ENCODE results near the gene PELI3. TPM values are rescaled to one million over a fixed set of nuclear protein-coding genes. Genes with fewer than 3 reads are reported as not detected.

PELI3 gene
- total and polyA plus RNA-seq, 8 donors = 3.0 to 19.9 (median 7.0) TPM

DNA sequence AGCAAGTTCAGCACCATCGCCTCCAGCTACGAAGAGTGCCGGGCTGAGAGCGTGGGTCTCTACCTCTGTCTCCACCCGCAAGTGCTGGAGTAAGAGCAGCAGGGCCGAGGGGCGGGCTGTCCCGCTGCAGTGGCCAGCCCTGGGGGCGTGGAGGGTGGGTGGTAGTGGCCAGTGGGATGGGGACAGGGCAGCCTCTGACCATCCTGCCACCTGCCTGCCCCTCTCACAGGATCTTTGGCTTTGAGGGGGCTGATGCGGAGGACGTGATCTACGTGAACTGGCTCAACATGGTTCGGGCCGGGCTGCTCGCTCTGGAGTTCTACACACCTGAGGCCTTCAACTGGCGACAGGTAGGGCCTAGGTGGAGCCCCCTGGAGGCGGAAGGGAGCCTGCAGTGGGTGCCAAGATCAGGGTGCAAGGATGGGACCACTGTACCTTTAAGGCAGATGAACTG is 28.7 kb downstream of the PELI3 start:
- H3K27ac ChIP-seq = no peak overlapping the region
- TF ChIP-seq, protein P1, sequence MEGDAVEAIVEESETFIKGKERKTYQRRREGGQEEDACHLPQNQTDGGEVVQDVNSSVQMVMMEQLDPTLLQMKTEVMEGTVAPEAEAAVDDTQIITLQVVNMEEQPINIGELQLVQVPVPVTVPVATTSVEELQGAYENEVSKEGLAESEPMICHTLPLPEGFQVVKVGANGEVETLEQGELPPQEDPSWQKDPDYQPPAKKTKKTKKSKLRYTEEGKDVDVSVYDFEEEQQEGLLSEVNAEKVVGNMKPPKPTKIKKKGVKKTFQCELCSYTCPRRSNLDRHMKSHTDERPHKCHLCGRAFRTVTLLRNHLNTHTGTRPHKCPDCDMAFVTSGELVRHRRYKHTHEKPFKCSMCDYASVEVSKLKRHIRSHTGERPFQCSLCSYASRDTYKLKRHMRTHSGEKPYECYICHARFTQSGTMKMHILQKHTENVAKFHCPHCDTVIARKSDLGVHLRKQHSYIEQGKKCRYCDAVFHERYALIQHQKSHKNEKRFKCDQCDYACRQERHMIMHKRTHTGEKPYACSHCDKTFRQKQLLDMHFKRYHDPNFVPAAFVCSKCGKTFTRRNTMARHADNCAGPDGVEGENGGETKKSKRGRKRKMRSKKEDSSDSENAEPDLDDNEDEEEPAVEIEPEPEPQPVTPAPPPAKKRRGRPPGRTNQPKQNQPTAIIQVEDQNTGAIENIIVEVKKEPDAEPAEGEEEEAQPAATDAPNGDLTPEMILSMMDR (IDR thresholded peaks at IDR 0.05) = no peak
- FAIRE-seq = no peak
- H3K27me3 ChIP-seq = no peaks in the 10 kb centered on the region
- 93 to 98% methylated on average over 17 of the region's 17 CpGs for WGBS, 2 donors
- peaks cover 0 to 13% (median 0%) of the 10 kb centered on the region in 3 donors for H3K36me3 ChIP-seq
- no peaks in the 10 kb centered on the region for H3K4me1 ChIP-seq
- H3K4me3 ChIP-seq = no peak overlapping the region
- peak in 1 of 4 donors; percentile 12 for ATAC-seq
- DNase-seq = no peak
- no peaks in the 10 kb centered on the region for H3K9me3 ChIP-seq
- intact Hi-C loops (cut with DNase I) = no loop called here

DNA sequence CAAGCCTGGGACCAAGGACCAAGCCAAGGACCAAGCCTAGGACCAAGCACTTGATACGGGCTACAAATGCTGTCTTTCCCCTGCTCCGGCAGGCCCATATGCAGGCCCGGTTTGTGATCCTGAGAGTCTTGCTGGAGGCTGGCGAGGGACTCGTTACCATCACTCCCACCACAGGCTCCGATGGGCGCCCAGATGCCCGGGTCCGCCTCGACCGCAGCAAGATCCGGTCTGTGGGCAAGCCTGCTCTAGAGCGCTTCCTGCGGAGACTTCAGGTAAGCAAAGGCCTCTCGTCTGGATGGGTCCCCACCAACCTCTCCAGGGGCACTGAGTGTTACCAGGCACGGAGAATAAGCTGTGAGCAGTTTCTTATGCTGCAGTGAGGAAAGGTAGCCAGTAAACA is 30.5 kb downstream of the PELI3 start:
- no peaks in the 10 kb centered on the region for H3K27me3 ChIP-seq
- H3K9me3 ChIP-seq = no peaks in the 10 kb centered on the region
- H3K4me3 ChIP-seq = no peak overlapping the region
- H3K36me3 ChIP-seq = peaks cover 0 to 14% (median 0%) of the 10 kb centered on the region in 3 donors
- intact Hi-C loops (cut with DNase I) = no loop called here
- H3K27ac ChIP-seq = no peak overlapping the region
- WGBS, 2 donors = 96 to 97% methylated on average over 16 of the region's 16 CpGs
- FAIRE-seq (no peak), ATAC-seq (no peak), DNase-seq (peak in 1 of 6 donors; percentile 62)
- TF ChIP-seq, protein P1 (IDR thresholded peaks at IDR 0.05) = no peak
- H3K4me1 ChIP-seq = no peaks in the 10 kb centered on the region

DNA sequence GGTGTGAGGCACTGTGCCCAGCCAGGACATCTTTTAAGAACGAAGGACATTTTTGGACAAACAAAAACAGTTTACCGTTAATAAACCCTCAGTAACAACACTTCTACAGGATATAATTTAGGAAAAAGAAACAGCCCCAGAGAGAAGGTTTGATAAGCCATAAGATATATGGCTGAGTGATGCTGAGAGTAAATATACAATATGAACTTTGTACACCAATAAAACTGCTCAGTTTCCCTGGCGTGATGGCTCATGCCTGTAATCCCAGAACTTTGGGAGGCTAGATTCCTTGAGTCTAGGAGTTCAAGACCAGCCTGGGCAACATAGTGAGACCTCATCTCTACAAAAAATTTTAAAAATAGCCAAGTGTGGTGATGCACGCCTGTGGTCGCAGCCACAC is 31.8 kb downstream of the PELI3 start:
- Histone ChIP-seq H3K4me3 (no peak overlapping the region), H3K9me3 (no peaks in the 10 kb centered on the region), H3K27ac (no peak overlapping the region), H3K27me3 (no peaks in the 10 kb centered on the region), H3K36me3 (peaks cover 0 to 7% (median 0%) of the 10 kb centered on the region in 3 donors), H3K4me1 (no peaks in the 10 kb centered on the region)
- TF ChIP-seq, protein P1 (IDR thresholded peaks at IDR 0.05) = no peak
- ATAC-seq = no peak
- 92 to 95% methylated on average over 5 of the region's 5 CpGs for WGBS, 2 donors
- FAIRE-seq = no peak
- DNase-seq = peak in 1 of 6 donors; percentile 5
- intact Hi-C loops (cut with DNase I) = no loop called here

DNA sequence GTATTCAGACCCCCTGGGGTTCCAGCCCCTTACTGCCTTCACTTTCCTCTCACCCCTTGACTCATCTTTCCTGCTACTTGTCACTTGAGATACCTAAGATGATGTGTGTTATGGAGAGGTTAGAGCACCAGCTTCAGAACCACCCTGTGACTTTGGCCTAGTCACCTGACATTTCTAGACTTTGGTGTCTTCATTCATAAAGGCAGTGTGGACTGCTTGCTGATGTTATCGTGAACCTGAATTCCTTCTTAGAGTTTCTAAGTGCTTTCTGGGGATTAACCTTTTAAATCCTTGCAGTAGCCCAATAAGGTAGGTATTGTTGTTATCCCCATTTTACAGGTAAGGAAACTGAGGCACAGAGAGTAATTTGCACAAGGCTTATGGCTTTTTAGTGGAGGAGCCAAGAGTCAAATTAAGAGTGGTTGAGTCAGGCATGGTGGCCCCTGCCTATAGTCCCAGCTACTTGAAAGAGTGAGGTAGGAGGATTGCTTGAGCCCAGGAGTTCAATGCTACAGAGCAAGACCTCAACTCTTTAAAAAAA is 38.6 kb downstream of the PELI3 start:
- no peaks in the 10 kb centered on the region for H3K27me3 ChIP-seq
- no peak overlapping the region for H3K27ac ChIP-seq
- peaks cover 0 to 2% (median 0%) of the 10 kb centered on the region in 3 donors for H3K36me3 ChIP-seq
- intact Hi-C loops (cut with DNase I) = no loop called here
- 0 to 89% methylated on average over 1 of the region's 1 CpG for WGBS, 2 donors
- H3K9me3 ChIP-seq = no peaks in the 10 kb centered on the region
- H3K4me1 ChIP-seq = no peaks in the 10 kb centered on the region
- FAIRE-seq = no peak
- TF ChIP-seq, protein P1 (IDR thresholded peaks at IDR 0.05) = no peak
- H3K4me3 ChIP-seq = no peak overlapping the region
- ATAC-seq = no peak
- no peak for DNase-seq

DNA sequence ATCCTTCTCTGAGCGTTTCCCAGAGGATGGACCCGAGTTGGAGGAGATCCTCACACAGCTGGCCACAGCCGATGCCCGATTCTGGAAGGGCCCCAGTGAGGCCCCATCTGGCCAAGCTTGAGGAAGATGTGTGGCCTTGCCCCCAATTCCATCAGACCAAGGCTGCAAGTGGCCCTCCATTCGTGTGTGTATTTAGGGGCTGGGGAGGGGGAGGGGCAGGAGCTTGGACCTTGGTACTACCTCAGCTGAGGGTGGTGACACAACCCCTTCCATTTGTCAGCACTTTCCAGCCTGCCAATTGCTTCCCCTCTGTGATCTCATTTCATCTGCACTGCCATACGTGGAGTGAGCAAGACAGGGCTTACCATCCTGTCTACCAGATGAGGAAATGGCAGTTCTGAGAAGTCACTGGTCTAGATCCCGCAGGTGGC is 42.4 kb downstream of the PELI3 start:
- ATAC-seq (no peak), FAIRE-seq (no peak), DNase-seq (no peak)
- Histone ChIP-seq H3K27ac (no peak overlapping the region), H3K4me1 (peaks cover 0 to 13% (median 6%) of the 10 kb centered on the region in 3 donors), H3K27me3 (no peaks in the 10 kb centered on the region), H3K9me3 (no peaks in the 10 kb centered on the region), H3K36me3 (no peaks in the 10 kb centered on the region), H3K4me3 (no peak overlapping the region)
- TF ChIP-seq, protein P1 (IDR thresholded peaks at IDR 0.05) = no peak
- intact Hi-C loops (cut with DNase I) = no loop called here
- WGBS, 2 donors = 86 to 90% methylated on average over 7 of the region's 7 CpGs
